HepG2 (cell line): ENCODE measurements around the gene LRP2. TPM values are rescaled to one million over a fixed set of nuclear protein-coding genes. Genes with fewer than 3 reads are reported as not detected.

Experiments used
- ATAC-seq: fragments of 200-7000 bp; cut with Tn5 transposase; 3 replicates; pipeline ENCODE4 v1.9.1; 2020; ENCODE audit warnings: mild to moderate bottlenecking, moderate library complexity
- BruUV-seq: library from RNA; stranded (reverse); fragments of 400-500 nt; replicated peaks from 2 replicates; lab custom pipeline; 2021; lab: Mats Ljungman, UMichigan
- CTCF ChIA-PET: fragments of 300-600 bp; formaldehyde crosslinking; extraction: SDS; loops from one replicate; lab custom pipeline; 2021; ENCODE audit warnings: low total read pairs, inconsistent platforms, low intra/inter-chr PET ratio; lab: Yijun Ruan, JAX
- POLR2A ChIA-PET: fragments of 350-600 bp; sonication (Branson Sonifier 250); formaldehyde crosslinking; loops from one replicate; lab custom pipeline; 2020; ENCODE audit warnings: antibody characterized with exemption, inconsistent platforms; lab: Yijun Ruan, JAX
- DNase-seq: peaks from one replicate; pipeline ENCODE4 v3.0.0-alpha.2; 2015; ENCODE audit warnings: low spot score
- FAIRE-seq: peaks from 3 replicates; lab custom pipeline; 2011; peaks lifted over from hg19 to GRCh38; lab: Jason Lieb, UNC
- H2AFZ ChIP-seq: one replicate; pipeline ENCODE4 v1.6.1; 2011; ENCODE audit warnings: low read length, inconsistent platforms
- H3K27ac ChIP-seq: fragments of 300-600 bp; 3 replicates; pipeline ENCODE4 v1.8.0; 2011; ENCODE audit warnings: mixed run types, mild to moderate bottlenecking, mixed read lengths, low read length, inconsistent platforms; ENCODE audit not compliant: insufficient read depth; ENCODE audit errors: extremely low read length
- H3K27me3 ChIP-seq, 2 experiments: fragments of 200-600 bp in 1 of 2; 2 replicates in 1 of 2; 3 replicates in 1 of 2; pipeline versions ENCODE4 v1.6.0 to v1.8.0; 2011; ENCODE audit warnings: low read length in 2 of 2, mild to moderate bottlenecking in 2 of 2, moderate library complexity in 2 of 2, inconsistent platforms in 1 of 2; ENCODE audit not compliant: insufficient read depth in 2 of 2, control insufficient read depth in 1 of 2
- H3K36me3 ChIP-seq, 2 experiments: fragments of 200-600 bp in 1 of 2; replicated peaks in 1 of 2; 2 replicates in 1 of 2; 3 replicates in 1 of 2; pipeline versions ENCODE4 v1.5.1 to v1.8.0; 2011; ENCODE audit warnings: low read length in 2 of 2, inconsistent platforms in 1 of 2; ENCODE audit not compliant: insufficient read depth in 2 of 2, control insufficient read depth in 1 of 2
- H3K4me1 ChIP-seq: 2 replicates; pipeline ENCODE4 v1.5.1; 2012; ENCODE audit warnings: low read length, inconsistent platforms; ENCODE audit not compliant: insufficient read depth
- H3K4me2 ChIP-seq: 2 replicates; pipeline ENCODE4 v1.6.0; 2011; ENCODE audit warnings: low read depth, low read length, inconsistent platforms
- H3K4me3 ChIP-seq, 3 experiments: fragments of 200-600 bp in 1 of 3; sonication (generic), shearing (Covaris generic) in 1 of 3; replicated peaks in 1 of 3; 2 replicates each; pipeline ENCODE4 v1.5.1; 2011 to 2016; ENCODE audit warnings: low read length in 3 of 3, inconsistent platforms in 2 of 3, low read depth in 2 of 3, mild to moderate bottlenecking in 2 of 3, control low read depth in 1 of 3, mixed read lengths in 1 of 3; ENCODE audit not compliant: insufficient read depth in 1 of 3
- H3K79me2 ChIP-seq: one replicate; pipeline ENCODE4 v1.6.1; 2011; ENCODE audit warnings: low read length, inconsistent platforms; ENCODE audit not compliant: insufficient read depth
- H3K9ac ChIP-seq: 2 replicates; pipeline ENCODE4 v1.6.0; 2011; ENCODE audit warnings: mild to moderate bottlenecking, low read depth, low read length, inconsistent platforms; ENCODE audit not compliant: insufficient read depth
- H3K9me3 ChIP-seq: 2 replicates; pipeline ENCODE4 v1.5.1; 2012; ENCODE audit warnings: mild to moderate bottlenecking, low read length
- H4K20me1 ChIP-seq: 2 replicates; pipeline ENCODE4 v1.6.0; 2011; ENCODE audit warnings: inconsistent platforms, mild to moderate bottlenecking, low read length, moderate library complexity; ENCODE audit not compliant: insufficient read depth
- CTCF ChIP-seq: sonication (generic); formaldehyde crosslinking; IDR thresholded peaks from 2 replicates; pipeline ENCODE4 v1.5.0; 2020; ENCODE audit warnings: mild to moderate bottlenecking, missing genetic modification reagents, moderate library complexity
- FOXA3 ChIP-seq: IDR thresholded peaks from 2 replicates; pipeline ENCODE4 v1.6.1; 2016; ENCODE audit warnings: missing genetic modification reagents, missing compliant biosample characterization
- GPN1 ChIP-seq: sonication (generic); formaldehyde crosslinking; IDR thresholded peaks from 2 replicates; pipeline ENCODE4 v1.5.1; 2020; ENCODE audit warnings: missing genetic modification reagents, borderline replicate concordance
- STAG1 ChIP-seq: sonication (generic); formaldehyde crosslinking; IDR thresholded peaks from 2 replicates; pipeline ENCODE4 v1.4.0; 2020; ENCODE audit warnings: missing genetic modification reagents
- TOPORS ChIP-seq: sonication (generic); formaldehyde crosslinking; IDR thresholded peaks from 2 replicates; pipeline ENCODE4 v1.8.0; 2023; ENCODE audit warnings: mild to moderate bottlenecking, missing genetic modification reagents
- TRIM24 ChIP-seq: sonication (generic); formaldehyde crosslinking; IDR thresholded peaks from 2 replicates; pipeline ENCODE4 v1.8.0; 2022; ENCODE audit warnings: mild to moderate bottlenecking, missing genetic modification reagents
- ZFP82 ChIP-seq: sonication (generic); formaldehyde crosslinking; IDR thresholded peaks from 2 replicates; pipeline ENCODE4 v1.5.1; 2020; ENCODE audit warnings: mild to moderate bottlenecking, missing genetic modification reagents, borderline replicate concordance
- WGBS: methylation state at CpG from one replicate; pipeline ENCODE4 v1.1.6; 2017; ENCODE audit warnings: low lambda C conversion rate; 5-methylcytosine and 5-hydroxymethylcytosine counted together
- in situ Hi-C: cut with HindIII; loops from 2 replicates; pipeline ENCODE4 v1.10.0; 2017; ENCODE audit warnings: low pct_unique_long_range_greater_than_20kb; ENCODE audit not compliant: extremely low pct_ligation_motif_present
- intact Hi-C: fragments of 100-400 bp; cut with micrococcal nuclease; formaldehyde crosslinking; loops from one replicate; pipeline ENCODE4 v1.10.0; 2022; ENCODE audit not compliant: unreplicated experiment
- polyA plus RNA-seq, 8 experiments: library from polyadenylated mRNA; depleted of rRNA in 3 of 8; stranded (reverse) in 7 of 8; unstranded in 1 of 8; fragments of >200 nt; fragmentation: Illumina TruSeq in 4 of 8; extraction: Trizol in 4 of 8; gene quantifications; 2 replicates each; pipeline versions ENCODE4 v1.2.1 to v1.2.3, GENCODE V29; 2011 to 2016; ENCODE audit warnings: low read depth in 4 of 8, missing spikeins in 1 of 8, mixed read lengths in 1 of 8; ENCODE audit not compliant: insufficient read depth in 1 of 8
- total RNA-seq, 5 experiments: library from RNA; depleted of rRNA; stranded (reverse); fragments of >200 nt; fragmentation: Illumina TruSeq; extraction: Trizol; gene quantifications; 2 replicates each; pipeline ENCODE4 v1.2.3, GENCODE V29; 2016; ENCODE audit warnings: low read depth in 1 of 5
- TF ChIP-seq, protein P1 (sequence below): IDR thresholded peaks from 2 replicates; pipeline ENCODE4 v1.6.1; 2016; ENCODE audit warnings: low read depth, borderline replicate concordance
- TF ChIP-seq, protein P2 (sequence below): sonication (generic); formaldehyde crosslinking; conservative IDR thresholded peaks from 2 replicates; pipeline ENCODE4 v1.4.0; 2020; ENCODE audit warnings: missing genetic modification reagents

The LRP2 gene
- total and polyA plus RNA-seq, 2 of the 13 experiments (the other 11 are each of a cell fraction or from before 2014, with no cell fraction given): 0.03 to 0.15 TPM

- DNase-seq (no peak), ATAC-seq (no peak), FAIRE-seq (no peak)
- H3K79me2 ChIP-seq: no peaks in the 10 kb centered on the region
- WGBS: 0% methylated on average over 3 of the region's 3 CpGs
- H3K9me3 ChIP-seq: no peaks in the 10 kb centered on the region
- no peak overlapping the region for H2AFZ ChIP-seq
- in situ Hi-C loops: no loop called here
- no peaks in the 10 kb centered on the region for H4K20me1 ChIP-seq
- TF ChIP-seq ZFP82 (CRISPR knock-in tag): no peak
- no peak for TF ChIP-seq GPN1
- no peak for TF ChIP-seq TOPORS (CRISPR knock-in tag)
- intact Hi-C loops: loop anchor here (10.0 kb wide), 1 partner anchor 268 kb away; no protein-coding TSS in a partner anchor
- H3K36me3 ChIP-seq: no peaks in the 10 kb centered on the region
- ChIA-PET POLR2A (no interaction called here), CTCF (no interaction called here)
- BruUV-seq: no TSS peak
- H3K27me3 ChIP-seq: no peaks in the 10 kb centered on the region
- no peak overlapping the region for H3K27ac ChIP-seq
- no peaks in the 10 kb centered on the region for H3K4me1 ChIP-seq
- H3K4me2 ChIP-seq: no peak overlapping the region
- no peak overlapping the region for H3K4me3 ChIP-seq
- no peak overlapping the region for H3K9ac ChIP-seq
Observed at GRCh38 chr2:169222665-169223064, 139.7 kb downstream of the LRP2 start.

- H3K4me2 ChIP-seq: no peak overlapping the region
- no peak for FAIRE-seq
- intact Hi-C loops (loop anchor here (1.0 to 10.0 kb wide), 2 partner anchors 113 to 267 kb away; no protein-coding TSS in a partner anchor), in situ Hi-C loops (no loop called here)
- peak; percentile 63 for ATAC-seq
- no peaks in the 10 kb centered on the region for H3K4me1 ChIP-seq
- H3K79me2 ChIP-seq: no peaks in the 10 kb centered on the region
- H3K36me3 ChIP-seq: no peaks in the 10 kb centered on the region
- TF ChIP-seq, protein P1, sequence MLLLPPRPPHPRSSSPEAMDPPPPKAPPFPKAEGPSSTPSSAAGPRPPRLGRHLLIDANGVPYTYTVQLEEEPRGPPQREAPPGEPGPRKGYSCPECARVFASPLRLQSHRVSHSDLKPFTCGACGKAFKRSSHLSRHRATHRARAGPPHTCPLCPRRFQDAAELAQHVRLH (CRISPR knock-in tag): no peak
- no peak for TF ChIP-seq TRIM24 (CRISPR knock-in tag)
- TF ChIP-seq, protein P2, sequence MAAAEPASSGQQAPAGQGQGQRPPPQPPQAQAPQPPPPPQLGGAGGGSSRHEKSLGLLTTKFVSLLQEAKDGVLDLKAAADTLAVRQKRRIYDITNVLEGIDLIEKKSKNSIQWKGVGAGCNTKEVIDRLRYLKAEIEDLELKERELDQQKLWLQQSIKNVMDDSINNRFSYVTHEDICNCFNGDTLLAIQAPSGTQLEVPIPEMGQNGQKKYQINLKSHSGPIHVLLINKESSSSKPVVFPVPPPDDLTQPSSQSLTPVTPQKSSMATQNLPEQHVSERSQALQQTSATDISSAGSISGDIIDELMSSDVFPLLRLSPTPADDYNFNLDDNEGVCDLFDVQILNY (CRISPR knock-in tag): no peak
- TF ChIP-seq CTCF: peak; percentile 21
- TF ChIP-seq STAG1: peak; percentile 16; the same call in 1 of the 2 replicates
- TF ChIP-seq FOXA3 (CRISPR knock-in tag): no peak
- H3K4me3 ChIP-seq: no peak overlapping the region
- H3K9ac ChIP-seq: no peak overlapping the region
- no TSS peak for BruUV-seq
- 3% methylated on average over 5 of the region's 5 CpGs for WGBS
- H3K27ac ChIP-seq: no peak overlapping the region
- no peak overlapping the region for H2AFZ ChIP-seq
- H3K27me3 ChIP-seq: no peaks in the 10 kb centered on the region
- CTCF ChIA-PET: no interaction called here
- POLR2A ChIA-PET: no interaction called here
- no peaks in the 10 kb centered on the region for H4K20me1 ChIP-seq
- no peak for DNase-seq
- H3K9me3 ChIP-seq: no peaks in the 10 kb centered on the region
Observed at GRCh38 chr2:169221745-169222369, 140.5 kb downstream of the LRP2 start.
